Left ventricle myocardium inferior (tissue), 1 donor: ENCODE measurements around the gene SACM1L. TPM values are rescaled to one million over a fixed set of nuclear protein-coding genes. Genes with fewer than 3 reads are reported as not detected.
A peak's percentile ranks its signal among the peaks of the same experiment; 100 is the strongest.

Source experiments
- DNase-seq: peaks from one replicate; pipeline ENCODE4 v3.0.0-alpha.2; 2020
- H3K27ac ChIP-seq: fragments of 200-600 bp; replicated peaks from 2 replicates; pipeline ENCODE4 v1.8.0; 2021
- H3K27me3 ChIP-seq: fragments of 200-600 bp; 2 replicates; pipeline ENCODE4 v1.8.0; 2021; ENCODE audit warnings: low read depth
- H3K36me3 ChIP-seq: fragments of 200-600 bp; 2 replicates; pipeline ENCODE4 v1.8.0; 2021
- H3K4me1 ChIP-seq: fragments of 200-600 bp; 2 replicates; pipeline ENCODE4 v1.8.0; 2021
- H3K4me3 ChIP-seq: fragments of 200-600 bp; 2 replicates; pipeline ENCODE4 v1.8.0; 2021; ENCODE audit warnings: mild to moderate bottlenecking, moderate library complexity
- H3K9me3 ChIP-seq: fragments of 200-600 bp; replicated peaks from 2 replicates; pipeline ENCODE4 v1.8.0; 2021
- CTCF ChIP-seq: fragments of 200-600 bp; IDR thresholded peaks from 2 replicates; pipeline ENCODE4 v1.8.0; 2021; ENCODE audit warnings: antibody characterized with exemption, mild to moderate bottlenecking, borderline replicate concordance
- intact Hi-C: fragments of 100-400 bp; cut with micrococcal nuclease; formaldehyde crosslinking; loops from one replicate; pipeline ENCODE4 v1.11.0; 2022
- total RNA-seq: library from RNA; stranded (reverse); fragmentation: NEBNext Ultra II Directional; extraction: Animal tissue kit (Norgen Biotek cat#: 25700); gene quantifications from one replicate; pipeline ENCODE4 v1.2.1, GENCODE V29; 2021
- donor health status: DM: no; HTN: yes; CAD: no; lungs with severe emphysema.

Gene SACM1L
- total RNA-seq, 1 donor from 2014 or later: 20.9 TPM

- Histone ChIP-seq H3K4me3 (no peak overlapping the region), H3K27ac (peak overlapping the region; percentile 28), H3K4me1 (peaks cover 81% of the 10 kb centered on the region), H3K36me3 (peaks cover 5% of the 10 kb centered on the region), H3K27me3 (no peaks in the 10 kb centered on the region), H3K9me3 (no peaks in the 10 kb centered on the region)
- TF ChIP-seq CTCF: no peak
- intact Hi-C loops: no loop called here
- no peak for DNase-seq
These were observed 45.0 kb upstream of the SACM1L start for GRCh38 chr3:45644063-45644790.

GRCh38 chr3:45644791-45645201 is 44.4 kb upstream of the SACM1L start:
- no peaks in the 10 kb centered on the region for H3K27me3 ChIP-seq
- H3K27ac ChIP-seq: peak overlapping the region; percentile 28
- no peak for DNase-seq
- H3K4me3 ChIP-seq: no peak overlapping the region
- intact Hi-C loops: no loop called here
- no peaks in the 10 kb centered on the region for H3K9me3 ChIP-seq
- peaks cover 77% of the 10 kb centered on the region for H3K4me1 ChIP-seq
- no peak for TF ChIP-seq CTCF
- peaks cover 5% of the 10 kb centered on the region for H3K36me3 ChIP-seq

- H3K9me3 ChIP-seq: no peaks in the 10 kb centered on the region
- no peaks in the 10 kb centered on the region for H3K27me3 ChIP-seq
- H3K4me1 ChIP-seq: peaks cover 65% of the 10 kb centered on the region
- DNase-seq: no peak
- peak overlapping the region; percentile 66 for H3K27ac ChIP-seq
- TF ChIP-seq CTCF: no peak
- no peak overlapping the region for H3K4me3 ChIP-seq
- H3K36me3 ChIP-seq: no peaks in the 10 kb centered on the region
- intact Hi-C loops: no loop called here
These were observed 43.1 kb upstream of the SACM1L start for GRCh38 chr3:45646051-45646585.

- TF ChIP-seq CTCF: no peak
- no peak overlapping the region for H3K4me3 ChIP-seq
- no peaks in the 10 kb centered on the region for H3K36me3 ChIP-seq
- H3K27ac ChIP-seq: peak overlapping the region; percentile 66
- DNase-seq: no peak
- no peaks in the 10 kb centered on the region for H3K27me3 ChIP-seq
- H3K9me3 ChIP-seq: no peaks in the 10 kb centered on the region
- intact Hi-C loops: no loop called here
- H3K4me1 ChIP-seq: peaks cover 59% of the 10 kb centered on the region
These were observed 42.0 kb upstream of the SACM1L start for GRCh38 chr3:45647148-45647619.

GRCh38 chr3:45653205-45653604 is 36.0 kb upstream of the SACM1L start:
- no peak for DNase-seq
- TF ChIP-seq CTCF: no peak
- H3K27ac ChIP-seq: peak overlapping the region; percentile 26
- H3K36me3 ChIP-seq: no peaks in the 10 kb centered on the region
- no peaks in the 10 kb centered on the region for H3K27me3 ChIP-seq
- no peak overlapping the region for H3K4me3 ChIP-seq
- H3K9me3 ChIP-seq: no peaks in the 10 kb centered on the region
- intact Hi-C loops: no loop called here
- H3K4me1 ChIP-seq: peaks cover 54% of the 10 kb centered on the region
